HG02852 (cell line): ENCODE data around the gene RAMP3.
A peak's percentile ranks its signal among the peaks of the same experiment; 100 is the strongest.
"Not testable (repeated sequence)": the region's sequence is repeated elsewhere in the genome, so short reads cannot be mapped to it uniquely, and the experiment has no call there.

Experiments used
- ATAC-seq: cut with Tn5 transposase; IDR thresholded peaks from one replicate; pipeline ENCODE4 v1.9.1; 2021; ENCODE audit warnings: mild to moderate bottlenecking, moderate library complexity; ENCODE audit not compliant: unreplicated experiment

The RAMP3 gene, protein sequence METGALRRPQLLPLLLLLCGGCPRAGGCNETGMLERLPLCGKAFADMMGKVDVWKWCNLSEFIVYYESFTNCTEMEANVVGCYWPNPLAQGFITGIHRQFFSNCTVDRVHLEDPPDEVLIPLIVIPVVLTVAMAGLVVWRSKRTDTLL

DNA sequence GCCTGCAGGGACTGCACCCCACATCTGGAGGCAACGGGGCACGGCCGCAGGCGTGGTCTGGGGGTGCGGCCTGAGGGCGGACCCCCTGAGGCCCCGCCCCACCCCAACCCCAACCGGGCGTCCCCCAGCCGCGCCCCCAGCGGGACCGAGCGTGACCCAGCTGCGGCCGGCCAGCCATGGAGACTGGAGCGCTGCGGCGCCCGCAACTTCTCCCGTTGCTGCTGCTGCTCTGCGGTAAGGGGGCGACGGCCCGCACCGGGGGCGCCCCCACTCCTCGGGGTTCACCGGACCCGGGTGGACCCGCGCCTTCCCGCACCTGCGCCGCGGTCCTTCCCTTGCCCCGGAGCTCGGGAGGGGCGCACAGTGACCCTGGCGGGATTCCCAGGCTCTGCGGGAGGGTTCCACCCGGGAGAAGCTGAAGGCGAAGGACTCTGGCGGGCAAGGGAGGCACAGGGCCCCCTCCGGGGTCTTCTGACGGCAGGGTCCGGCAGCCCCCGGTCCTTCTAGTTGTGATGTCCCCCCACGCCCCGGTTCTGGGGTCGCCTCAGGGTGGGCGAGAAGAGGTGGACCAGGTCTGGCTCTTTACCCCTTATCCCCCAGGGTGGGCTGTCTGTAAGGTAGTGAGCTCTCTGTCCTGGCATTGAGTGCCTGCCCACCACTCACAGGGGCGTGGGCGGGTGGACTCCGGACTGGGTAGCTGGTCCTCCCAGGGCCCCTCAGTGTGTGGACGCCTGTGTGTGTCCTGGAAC lies at the start of gene RAMP3:
RAMP3 (plus strand) TSS at position 139 of the 749 bp plus-strand sequence; CDS start at position 177, 38 bp downstream.
- ATAC-seq, result no peak

- no peak for ATAC-seq
Measured at GRCh38 chr7:45108863-45109262, 48.7 kb upstream of the RAMP3 start.

GRCh38 chr7:45111298-45112223 lies 46.0 kb upstream of the RAMP3 start, which contains the start of gene TBRG4:
Gene TBRG4 (minus strand): TSS chr7:45111697. CDS start chr7:45109237, 2,460 bp downstream.
- peak; percentile 95 for ATAC-seq

GRCh38 chr7:45112648-45113047 lies 44.9 kb upstream of the RAMP3 start:
- ATAC-seq, result no peak

DNA sequence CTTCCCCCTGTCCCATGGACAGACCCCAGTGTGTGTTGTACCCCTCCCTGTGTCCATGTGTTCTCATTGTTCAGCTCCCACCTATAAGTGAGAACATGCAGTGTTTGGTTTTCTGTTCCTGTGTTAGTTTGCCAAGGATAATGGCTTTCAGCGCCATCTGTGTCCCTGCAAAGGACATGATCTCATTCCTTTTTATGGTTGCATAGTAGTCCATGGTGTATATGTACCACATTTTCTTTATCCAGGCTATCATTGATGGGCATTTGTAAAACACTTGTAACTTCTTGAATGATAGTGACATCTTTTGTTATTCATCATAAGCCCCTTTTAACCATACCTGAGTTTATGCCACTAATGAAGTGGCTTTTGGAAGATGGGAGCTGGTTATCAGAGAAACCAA lies 43.3 kb upstream of the RAMP3 start:
- not testable (repeated sequence) for ATAC-seq

DNA sequence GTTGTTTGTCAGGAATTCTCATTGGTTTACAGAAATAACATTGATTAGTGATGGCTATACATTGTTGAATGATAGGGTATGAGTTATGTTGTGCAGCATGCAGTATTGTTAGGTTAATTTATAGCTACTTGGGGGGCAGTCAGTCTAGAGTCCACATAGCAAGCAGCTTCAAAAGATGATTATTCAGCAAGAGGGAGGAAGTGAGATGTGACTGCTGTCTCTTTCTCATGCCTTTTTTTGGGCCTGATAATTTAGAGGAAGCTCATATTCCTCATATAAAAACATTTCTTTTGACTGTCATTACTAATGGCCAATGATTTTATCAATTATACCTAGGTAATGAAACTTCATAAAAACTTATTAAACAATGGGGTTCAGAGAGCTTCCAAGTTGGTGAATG lies 42.7 kb upstream of the RAMP3 start:
- ATAC-seq, result no peak

DNA sequence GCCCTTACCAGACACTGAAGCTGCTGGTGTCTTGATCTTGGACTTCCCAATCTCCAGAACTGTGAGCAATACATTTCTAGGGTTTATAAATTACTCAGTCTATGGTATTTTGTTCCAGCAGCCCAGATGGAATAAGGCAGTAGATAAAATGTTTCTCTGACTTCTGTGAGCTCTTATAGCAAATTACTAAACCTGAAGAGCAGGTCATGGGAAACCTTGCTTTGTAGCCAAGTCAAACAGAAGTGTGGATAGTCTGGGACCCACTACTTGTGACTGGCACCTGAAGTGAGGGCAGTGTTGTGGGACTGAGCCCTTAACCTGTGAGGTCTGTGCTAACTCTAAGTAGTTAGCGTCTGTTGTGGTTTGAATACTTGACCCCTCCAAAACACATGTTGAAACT lies 41.5 kb upstream of the RAMP3 start:
- ATAC-seq, result no peak

GRCh38 chr7:45117582-45117981 lies 40.0 kb upstream of the RAMP3 start:
- no peak for ATAC-seq

DNA sequence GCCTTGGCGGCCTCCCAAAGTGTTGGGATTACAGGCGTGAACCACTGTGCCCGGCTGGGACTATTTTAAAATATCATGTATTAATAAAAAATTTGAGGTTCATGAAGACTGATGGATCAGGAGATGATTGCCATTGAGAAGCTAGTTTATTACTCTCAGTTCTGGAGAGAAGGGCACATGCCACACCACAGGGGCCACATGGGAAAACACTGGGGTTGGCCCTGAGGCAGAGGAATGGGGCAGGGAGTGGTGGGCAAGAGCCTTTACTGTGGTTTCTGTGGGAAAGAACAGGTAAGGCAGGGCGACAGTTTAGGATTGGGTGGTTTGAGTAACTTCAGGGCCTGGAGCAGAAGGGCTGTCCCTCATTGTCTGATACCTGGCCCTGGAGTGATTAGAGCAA lies 39.3 kb upstream of the RAMP3 start:
- no peak for ATAC-seq

GRCh38 chr7:45118889-45119331 lies 38.7 kb upstream of the RAMP3 start:
- ATAC-seq, result no peak

DNA sequence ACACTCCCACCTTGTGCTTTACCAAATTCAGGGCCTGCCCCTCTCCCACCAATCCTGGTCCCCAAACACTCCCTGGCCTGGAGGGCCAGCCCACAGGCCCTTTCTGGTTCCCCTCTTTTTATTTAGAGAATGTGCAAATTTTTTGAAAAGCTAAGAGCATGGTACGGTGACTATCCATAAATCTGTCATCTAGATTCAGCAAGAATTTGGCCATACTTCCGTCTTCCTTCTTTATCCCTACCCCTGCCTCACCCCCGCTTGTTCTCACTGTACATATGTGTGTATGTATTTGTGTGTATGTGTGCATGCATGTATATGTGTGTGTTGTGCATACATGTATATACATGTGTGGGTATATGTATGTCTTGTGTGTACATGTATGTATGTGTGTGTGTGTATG lies 38.0 kb upstream of the RAMP3 start:
- no peak for ATAC-seq

DNA sequence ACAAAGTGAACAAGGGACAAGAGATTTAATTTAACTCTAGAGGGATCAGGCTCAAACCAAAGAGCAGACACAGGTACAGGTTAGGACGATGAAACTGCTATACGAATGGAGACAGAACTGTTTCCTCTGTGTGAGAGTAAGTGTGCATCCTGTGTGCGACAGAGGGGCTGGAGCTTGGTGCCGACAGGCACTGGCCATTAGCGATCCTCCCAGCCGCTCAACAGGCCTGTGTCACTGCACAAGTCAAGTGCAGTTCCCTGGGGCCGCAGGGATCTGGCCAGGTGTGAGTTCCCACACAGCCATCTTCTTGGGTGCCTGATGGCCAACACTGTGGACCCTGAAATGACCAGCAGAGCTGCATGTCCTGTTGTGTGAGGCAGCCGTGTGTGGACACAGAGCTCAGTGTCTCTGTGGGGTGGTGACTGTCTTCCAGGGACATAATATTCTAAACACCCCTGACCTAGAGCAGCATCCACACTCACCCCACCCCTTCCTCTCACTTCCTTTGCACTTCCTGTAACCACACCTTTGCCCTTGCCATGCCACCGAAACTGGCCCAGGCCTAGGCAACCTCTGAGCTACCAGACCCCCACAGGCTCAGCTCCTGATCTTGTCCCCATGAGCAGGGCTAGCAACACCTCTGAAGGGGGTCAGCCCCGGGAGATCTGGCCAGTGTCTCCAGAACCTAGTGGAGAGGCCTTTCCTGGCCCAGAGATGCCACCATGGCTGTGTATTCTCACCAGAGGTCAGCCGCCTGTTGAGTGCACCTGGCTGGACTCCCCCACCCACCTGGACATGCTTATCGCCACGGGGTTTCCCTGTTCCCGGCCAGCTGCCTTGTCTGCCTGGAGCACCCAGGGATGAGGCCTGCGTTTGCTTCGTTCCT lies 34.4 kb upstream of the RAMP3 start:
- no peak for ATAC-seq

- ATAC-seq, result no peak
Measured at GRCh38 chr7:45123913-45124710, 33.5 kb upstream of the RAMP3 start.

GRCh38 chr7:45125193-45125904 lies 32.2 kb upstream of the RAMP3 start:
- ATAC-seq, result no peak

GRCh38 chr7:45126201-45126600 lies 31.4 kb upstream of the RAMP3 start:
- ATAC-seq, result no peak

DNA sequence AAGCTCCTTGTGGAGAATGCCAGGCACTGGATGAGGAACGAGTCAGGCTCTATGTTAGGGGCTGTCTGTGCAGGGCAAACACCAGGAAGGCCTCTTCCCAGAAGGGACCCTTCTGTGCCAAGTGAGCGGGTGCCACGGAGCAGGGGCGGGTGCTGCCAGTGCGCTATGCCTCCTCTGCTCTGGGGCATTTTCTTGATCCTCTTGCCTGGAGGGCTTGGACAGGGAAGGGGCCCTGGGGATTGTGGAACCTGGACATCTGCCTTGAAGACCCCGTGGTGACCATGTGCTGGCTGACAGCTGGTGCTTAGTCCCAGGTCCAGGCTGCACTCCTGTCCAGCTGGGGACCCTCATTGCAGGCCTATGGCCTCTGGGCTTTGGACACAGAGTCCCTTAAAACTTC lies 30.7 kb upstream of the RAMP3 start:
- ATAC-seq, result no peak

- no peak for ATAC-seq
Measured at GRCh38 chr7:45129181-45129800, 28.3 kb upstream of the RAMP3 start.

- no peak for ATAC-seq
Measured at GRCh38 chr7:45129906-45130305, 27.7 kb upstream of the RAMP3 start.

DNA sequence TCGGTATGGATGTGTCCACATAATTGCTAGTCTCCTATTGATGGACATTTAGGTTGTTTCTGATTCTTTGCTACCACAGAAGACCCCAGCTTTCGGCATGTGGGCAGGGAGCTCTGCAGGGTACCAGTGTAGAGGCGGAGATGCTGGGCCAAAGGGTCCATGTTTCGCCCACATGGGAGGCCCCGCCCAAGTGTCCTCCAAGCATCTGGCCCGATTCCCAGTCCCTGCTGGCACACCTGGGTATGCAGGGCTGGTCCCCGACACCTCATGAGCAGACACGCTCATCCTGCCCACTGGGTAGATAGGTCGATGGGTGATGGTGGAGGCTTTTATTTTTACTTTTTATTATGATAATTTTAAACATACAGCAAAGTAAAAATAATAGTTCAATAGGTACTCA lies 26.7 kb upstream of the RAMP3 start:
- ATAC-seq, result no peak
